Uterus (tissue), 4 donors: ENCODE results near the gene FAM151B. TPM values are rescaled to one million over a fixed set of nuclear protein-coding genes. Genes with fewer than 3 reads are reported as not detected.

ENCODE experiments used
- DNase-seq, 2 donors: peaks; one replicate each; pipeline ENCODE4 v3.0.0-alpha.2; 2019 to 2020
- H3K27ac ChIP-seq, 2 donors: fragments of 200-600 bp; sonication (generic); 1 replicate in 1 of 2; 2 replicates in 1 of 2; pipeline ENCODE4 v1.5.1; 2016 to 2018
- H3K27me3 ChIP-seq, 2 donors: fragments of 200-600 bp; sonication (generic); one replicate each; pipeline ENCODE4 v1.5.1; 2018 to 2019; ENCODE audit warnings: control low read depth in 1 of 2
- H3K36me3 ChIP-seq, 2 donors: fragments of 200-600 bp; sonication (generic); one replicate each; pipeline ENCODE4 v1.5.1; 2019; ENCODE audit warnings: control low read depth in 1 of 2
- H3K4me1 ChIP-seq, 2 donors: fragments of 200-600 bp; sonication (generic); one replicate each; pipeline ENCODE4 v1.5.1; 2018 to 2019; ENCODE audit warnings: control low read depth in 1 of 2
- H3K4me3 ChIP-seq, 2 donors: fragments of 200-600 bp; sonication (generic); 1 replicate in 1 of 2; 2 replicates in 1 of 2; pipeline ENCODE4 v1.5.1; 2018 to 2019; ENCODE audit warnings: mild to moderate bottlenecking in 1 of 2
- H3K9me3 ChIP-seq, 2 donors: fragments of 200-600 bp; sonication (generic); one replicate each; pipeline ENCODE4 v1.5.1; 2019; ENCODE audit warnings: control low read depth in 1 of 2
- POLR2A ChIP-seq, 2 donors: fragments of 450-650 bp; IDR thresholded peaks; one replicate each; pipeline ENCODE4 v1.6.1; 2016; ENCODE audit warnings: antibody characterized with exemption in 2 of 2, mild to moderate bottlenecking in 1 of 2, moderate library complexity in 1 of 2
- intact Hi-C: fragments of 100-400 bp; cut with DNase I; formaldehyde crosslinking; loops from one replicate; pipeline ENCODE4 v1.15.1; 2023; ENCODE audit warnings: low total_unique reads
- total RNA-seq, 4 donors: library from RNA; depleted of rRNA in 3 of 4; stranded (reverse); fragments of >200 nt in 3 of 4; gene quantifications; one replicate each; pipeline versions ENCODE4 v1.1.0 to v1.2.4, GENCODE V29; 2014 to 2023
- TF ChIP-seq, protein P1 (sequence below), 4 experiments: fragments of 200-600 bp in 2 of 4; fragments of 450-650 bp in 2 of 4; sonication (generic) in 2 of 4; IDR thresholded peaks; one replicate each; pipeline ENCODE4 v1.5.1; 2016 to 2019; ENCODE audit warnings: antibody characterized with exemption in 4 of 4, mild to moderate bottlenecking in 2 of 4, moderate library complexity in 1 of 4
- donor health status: DM: yes; HTN: yes; CAD: no.

FAM151B gene
- total RNA-seq, 4 donors from 2014 or later: 0.26 to 17.6 (median 3.8) TPM

DNA sequence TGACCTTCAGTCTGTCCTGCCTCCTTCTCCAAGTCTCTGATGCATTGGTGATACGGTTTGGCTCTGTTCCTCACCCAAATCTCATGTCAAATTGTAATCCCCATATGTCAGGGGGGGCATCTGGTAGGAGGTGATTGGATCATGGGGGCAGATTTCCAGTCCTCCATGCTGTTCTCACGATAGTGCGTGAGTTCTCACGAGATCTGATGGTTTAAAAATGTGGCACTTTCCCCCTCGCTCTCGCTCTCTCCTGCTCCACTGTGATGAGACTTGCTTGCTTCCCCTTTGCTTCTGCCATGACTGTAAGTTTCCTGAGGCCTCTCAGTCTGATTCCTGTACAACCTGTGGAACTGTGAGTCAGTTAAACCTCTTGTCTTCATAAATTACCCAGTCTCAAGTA is 96.9 kb downstream of the FAM151B start:
- Histone ChIP-seq H3K36me3 (no peaks in the 10 kb centered on the region), H3K4me1 (no peaks in the 10 kb centered on the region), H3K4me3 (no peak overlapping the region), H3K27ac (no peak overlapping the region), H3K9me3 (no peaks in the 10 kb centered on the region), H3K27me3 (no peaks in the 10 kb centered on the region)
- intact Hi-C loops: no loop called here
- TF ChIP-seq, protein P1, sequence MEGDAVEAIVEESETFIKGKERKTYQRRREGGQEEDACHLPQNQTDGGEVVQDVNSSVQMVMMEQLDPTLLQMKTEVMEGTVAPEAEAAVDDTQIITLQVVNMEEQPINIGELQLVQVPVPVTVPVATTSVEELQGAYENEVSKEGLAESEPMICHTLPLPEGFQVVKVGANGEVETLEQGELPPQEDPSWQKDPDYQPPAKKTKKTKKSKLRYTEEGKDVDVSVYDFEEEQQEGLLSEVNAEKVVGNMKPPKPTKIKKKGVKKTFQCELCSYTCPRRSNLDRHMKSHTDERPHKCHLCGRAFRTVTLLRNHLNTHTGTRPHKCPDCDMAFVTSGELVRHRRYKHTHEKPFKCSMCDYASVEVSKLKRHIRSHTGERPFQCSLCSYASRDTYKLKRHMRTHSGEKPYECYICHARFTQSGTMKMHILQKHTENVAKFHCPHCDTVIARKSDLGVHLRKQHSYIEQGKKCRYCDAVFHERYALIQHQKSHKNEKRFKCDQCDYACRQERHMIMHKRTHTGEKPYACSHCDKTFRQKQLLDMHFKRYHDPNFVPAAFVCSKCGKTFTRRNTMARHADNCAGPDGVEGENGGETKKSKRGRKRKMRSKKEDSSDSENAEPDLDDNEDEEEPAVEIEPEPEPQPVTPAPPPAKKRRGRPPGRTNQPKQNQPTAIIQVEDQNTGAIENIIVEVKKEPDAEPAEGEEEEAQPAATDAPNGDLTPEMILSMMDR (IDR thresholded peaks at IDR 0.05): no peak
- TF ChIP-seq POLR2A (IDR thresholded peaks at IDR 0.05): no peak
- no peak for DNase-seq

- H3K9me3 ChIP-seq: no peaks in the 10 kb centered on the region
- no peak overlapping the region for H3K4me3 ChIP-seq
- intact Hi-C loops: no loop called here
- H3K27me3 ChIP-seq: no peaks in the 10 kb centered on the region
- no peak for DNase-seq
- H3K4me1 ChIP-seq: no peaks in the 10 kb centered on the region
- no peak overlapping the region for H3K27ac ChIP-seq
- no peak for TF ChIP-seq POLR2A (IDR thresholded peaks at IDR 0.05)
- TF ChIP-seq, protein P1 (IDR thresholded peaks at IDR 0.05): no peak
- no peaks in the 10 kb centered on the region for H3K36me3 ChIP-seq
Measured at GRCh38 chr5:80588858-80589540, 101.1 kb downstream of the FAM151B start.

DNA sequence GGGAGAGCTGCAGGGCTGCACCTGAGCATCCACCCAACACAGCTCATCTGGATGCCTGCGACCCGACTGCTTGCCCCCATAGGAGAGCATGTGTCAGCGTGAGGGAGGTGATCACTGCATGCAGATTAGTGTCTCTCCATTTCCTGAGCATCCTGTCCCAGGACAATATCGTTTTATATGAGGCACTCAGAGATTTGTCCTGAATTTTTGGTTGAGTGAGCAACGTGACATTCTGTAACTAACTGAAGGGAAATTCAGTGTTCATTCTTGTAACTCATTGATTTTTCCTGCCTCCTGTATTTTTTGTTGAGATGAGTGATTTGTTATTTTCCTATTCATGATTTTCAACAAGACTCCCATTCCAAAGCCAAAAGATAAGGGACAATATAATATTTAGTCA is 102.9 kb downstream of the FAM151B start:
- H3K27me3 ChIP-seq: no peaks in the 10 kb centered on the region
- no peaks in the 10 kb centered on the region for H3K9me3 ChIP-seq
- TF ChIP-seq POLR2A (IDR thresholded peaks at IDR 0.05): no peak
- TF ChIP-seq, protein P1 (IDR thresholded peaks at IDR 0.05): no peak
- no peaks in the 10 kb centered on the region for H3K4me1 ChIP-seq
- no peak overlapping the region for H3K27ac ChIP-seq
- no peaks in the 10 kb centered on the region for H3K36me3 ChIP-seq
- intact Hi-C loops: no loop called here
- no peak for DNase-seq
- no peak overlapping the region for H3K4me3 ChIP-seq

GRCh38 chr5:80591352-80591751 is 103.5 kb downstream of the FAM151B start:
- Histone ChIP-seq H3K27ac (no peak overlapping the region), H3K27me3 (no peaks in the 10 kb centered on the region), H3K4me3 (no peak overlapping the region), H3K4me1 (no peaks in the 10 kb centered on the region), H3K9me3 (no peaks in the 10 kb centered on the region), H3K36me3 (no peaks in the 10 kb centered on the region)
- TF ChIP-seq, protein P1 (IDR thresholded peaks at IDR 0.05): no peak
- TF ChIP-seq POLR2A (IDR thresholded peaks at IDR 0.05): no peak
- DNase-seq: no peak
- intact Hi-C loops: no loop called here

GRCh38 chr5:80592105-80592504 is 104.2 kb downstream of the FAM151B start:
- Histone ChIP-seq H3K27ac (no peak overlapping the region), H3K4me1 (no peaks in the 10 kb centered on the region), H3K9me3 (no peaks in the 10 kb centered on the region), H3K36me3 (no peaks in the 10 kb centered on the region), H3K4me3 (no peak overlapping the region), H3K27me3 (no peaks in the 10 kb centered on the region)
- intact Hi-C loops: no loop called here
- no peak for TF ChIP-seq POLR2A (IDR thresholded peaks at IDR 0.05)
- TF ChIP-seq, protein P1 (IDR thresholded peaks at IDR 0.05): no peak
- DNase-seq: no peak

Other genes with a start within 250 kb of the FAM151B start
- 10 to 100 TPM in 3 of 4 donors, 1 to 10 TPM in 1; 9.5 to 54.5 (median 22.4) TPM for gene SERINC5, start 232.1 kb upstream of the FAM151B start, total RNA-seq
- not detected for gene SPZ1, start 168.1 kb upstream of the FAM151B start, total RNA-seq
- gene ZFYVE16, start 80.0 kb upstream of the FAM151B start, total RNA-seq: 100 to 1,000 TPM in 1 of 4 donors, 10 to 100 TPM in 3; 13.3 to 119 (median 64.8) TPM
- not detected for gene ANKRD34B, start 82.2 kb downstream of the FAM151B start, total RNA-seq
- 10 to 100 TPM in 3 of 4 donors, 1 to 10 TPM in 1; 6.4 to 34.3 (median 16.3) TPM for gene MSH3, start 166.6 kb downstream of the FAM151B start, total RNA-seq
- gene DHFR, start 166.9 kb downstream of the FAM151B start, total RNA-seq: 10 to 100 TPM in 1 of 4 donors, 1 to 10 TPM in 3; 1.8 to 39.6 (median 4.7) TPM